Stimulated activated CD8-positive, alpha-beta memory T cell treated with anti-CD3 and anti-CD28 coated beads, Interleukin-2, amount 100 ng/mL, for 48 hours (primary cell): Measurements from ENCODE around the gene GSG1L.
"Not testable (repeated sequence)": the region's sequence is repeated elsewhere in the genome, so short reads cannot be mapped to it uniquely, and the experiment has no call there.

Experiments
- DNase-seq, 2 donors: peaks; one replicate each; pipeline ENCODE4 v3.0.0-alpha.2; 2020; ENCODE audit warnings: low read depth in 2 of 2

The GSG1L gene

DNA sequence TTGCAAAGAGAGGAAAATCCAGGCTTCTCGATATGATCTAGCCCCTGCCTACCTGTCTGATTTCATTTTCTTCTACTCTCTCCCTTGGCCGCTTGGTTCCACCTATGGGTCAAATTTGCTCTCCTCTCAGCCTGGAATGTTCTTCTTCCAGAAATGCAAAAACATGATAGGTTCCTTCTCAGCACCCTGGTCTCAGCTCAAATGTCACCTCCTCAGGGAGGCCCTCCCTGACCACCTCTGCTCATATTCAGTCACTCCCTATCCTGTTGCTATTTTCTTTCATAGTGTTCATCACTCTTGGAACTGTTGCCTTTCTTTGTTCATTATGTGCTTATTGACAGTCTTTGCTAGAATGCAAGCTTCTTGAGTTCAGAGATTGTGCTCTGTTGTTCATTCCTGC, 305.0 kb downstream of the GSG1L start:
- DNase-seq, result no peak

DNA sequence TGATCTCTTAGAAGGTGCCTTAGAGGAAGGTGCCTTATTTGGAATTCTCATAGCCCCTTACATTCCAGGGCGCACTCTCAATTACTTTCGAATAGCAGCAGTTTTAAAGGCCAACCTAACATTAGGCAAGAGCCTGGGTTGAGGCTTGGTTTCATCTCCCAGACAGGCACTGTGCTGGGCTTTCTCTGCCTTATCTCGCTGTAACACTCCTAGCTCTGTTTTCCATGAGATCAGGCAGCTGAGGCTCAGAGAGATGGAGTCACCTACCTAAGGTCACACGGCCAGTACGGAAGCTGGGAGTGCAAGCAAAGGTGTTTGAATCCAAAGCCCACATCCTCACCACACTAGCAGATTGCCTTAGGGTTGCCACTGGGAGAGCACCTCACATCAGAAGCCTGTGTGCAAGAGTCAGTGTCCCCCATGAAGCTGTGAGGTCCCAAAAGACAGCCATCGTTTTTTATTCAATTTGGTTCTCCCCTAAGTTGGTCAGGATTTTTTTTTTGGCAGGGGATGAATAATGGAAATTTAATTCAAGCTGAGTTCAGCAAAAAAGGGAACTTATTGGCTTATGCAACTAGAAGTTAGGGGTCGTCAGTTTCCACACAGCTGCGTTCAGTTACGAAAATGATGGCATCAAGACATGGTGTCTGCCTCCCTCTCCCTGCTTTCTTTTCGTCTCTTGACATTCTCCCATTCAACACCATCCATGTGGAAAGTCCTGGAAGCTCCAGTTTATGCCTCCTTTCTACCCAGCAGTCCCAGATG, 307.1 kb downstream of the GSG1L start:
- DNase-seq, result no peak

DNA sequence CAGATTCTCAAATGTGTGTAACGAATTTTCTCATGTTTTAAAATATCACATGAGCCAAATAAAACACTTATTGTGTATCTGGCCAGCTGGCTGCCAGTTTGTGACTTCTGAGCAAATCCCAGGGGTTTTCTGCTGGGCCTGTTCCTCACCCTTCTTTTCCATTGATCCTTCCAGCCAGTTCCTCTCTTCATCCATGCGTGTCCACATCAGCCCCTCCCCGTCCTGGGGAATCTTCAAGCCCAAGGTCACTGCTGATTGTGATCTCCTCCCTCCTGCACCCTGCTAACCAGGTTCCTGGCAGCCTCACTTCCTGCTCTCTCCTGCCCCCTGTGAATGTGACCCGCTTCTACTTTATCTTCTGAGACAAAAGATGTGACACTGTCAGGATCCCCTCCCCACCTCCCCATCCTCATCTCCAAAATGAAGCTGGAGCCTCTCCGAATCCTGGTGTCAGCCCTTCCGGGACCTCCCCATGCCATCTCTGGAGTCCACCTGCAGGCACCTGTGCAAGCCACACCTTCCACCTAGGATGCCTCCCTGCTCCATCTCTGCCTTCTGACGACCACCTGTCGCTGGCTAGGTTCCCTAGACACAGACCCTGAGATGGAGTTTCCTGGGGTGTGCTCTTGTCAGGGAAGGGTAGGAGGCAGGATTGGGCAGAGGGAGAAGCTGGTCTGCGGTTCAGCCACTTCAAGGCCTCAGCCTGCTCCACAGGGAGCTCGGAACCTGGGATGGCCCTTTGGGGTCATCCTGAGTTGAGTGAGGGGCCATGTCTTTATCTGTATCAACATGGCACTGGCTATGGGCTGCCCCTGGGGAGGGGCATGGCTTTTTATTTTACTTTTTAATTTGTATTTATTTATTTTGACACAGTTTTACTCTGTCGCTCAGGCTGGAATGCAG, 308.5 kb downstream of the GSG1L start:
- DNase-seq, result no peak

DNA sequence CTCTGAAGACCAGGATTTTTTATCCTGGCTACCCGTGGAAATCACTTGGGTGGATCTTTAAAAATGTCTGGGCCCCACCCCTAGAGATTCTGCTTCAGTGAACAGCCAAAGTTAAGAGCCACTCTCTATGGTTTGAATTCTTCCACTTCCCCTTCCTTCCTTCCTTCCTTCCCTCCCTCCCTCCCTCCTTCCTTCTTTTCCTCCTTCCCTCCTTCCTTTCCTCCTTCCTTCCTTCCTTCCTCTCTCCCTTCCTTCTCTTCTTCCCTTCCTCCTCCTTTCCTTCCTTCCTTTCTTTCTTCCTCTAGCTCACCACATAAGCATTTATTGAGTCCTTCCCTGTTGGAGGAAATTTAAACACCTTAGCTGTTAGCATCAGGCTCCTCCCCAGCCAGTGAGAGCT, 310.0 kb downstream of the GSG1L start:
- no peak for DNase-seq

DNA sequence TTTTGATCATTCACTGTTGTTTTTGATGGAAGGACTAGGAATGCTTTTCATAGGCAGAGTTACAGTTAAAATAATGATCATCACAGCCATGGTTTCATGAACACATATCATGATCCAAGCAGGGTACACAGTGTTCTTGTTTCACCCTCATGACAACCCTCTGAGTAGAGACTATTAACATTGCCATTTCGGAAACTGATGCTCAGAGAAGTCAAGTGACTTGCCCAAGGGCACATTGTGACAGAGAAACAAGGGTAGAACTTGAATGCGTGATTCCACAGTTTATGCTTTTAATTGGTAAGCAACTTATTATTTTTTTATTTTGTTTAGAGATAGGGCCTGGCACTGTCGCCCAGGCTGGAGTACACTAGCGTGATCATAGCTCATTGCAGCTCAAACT, 311.3 kb downstream of the GSG1L start:
- DNase-seq, result no peak

DNA sequence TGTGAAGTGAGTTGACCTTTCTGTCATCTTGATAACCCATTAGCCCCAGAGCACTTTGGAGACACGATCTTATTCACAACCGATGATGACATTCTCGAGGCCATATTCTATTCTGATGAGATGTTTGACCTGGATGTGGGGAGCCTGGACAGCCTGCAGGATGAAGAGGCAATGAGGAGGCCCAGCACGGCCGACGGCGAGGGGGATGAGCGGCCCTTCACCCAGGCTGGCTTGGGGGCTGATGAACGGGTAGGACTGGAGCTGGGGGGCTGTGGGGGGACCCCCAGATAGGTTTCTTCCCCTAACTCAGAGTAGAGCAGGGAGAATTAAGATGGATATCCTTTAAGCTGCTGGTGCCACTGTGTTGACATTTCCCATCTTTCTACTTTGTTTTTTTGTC, 311.8 kb downstream of the GSG1L start:
- DNase-seq, result no peak

DNA sequence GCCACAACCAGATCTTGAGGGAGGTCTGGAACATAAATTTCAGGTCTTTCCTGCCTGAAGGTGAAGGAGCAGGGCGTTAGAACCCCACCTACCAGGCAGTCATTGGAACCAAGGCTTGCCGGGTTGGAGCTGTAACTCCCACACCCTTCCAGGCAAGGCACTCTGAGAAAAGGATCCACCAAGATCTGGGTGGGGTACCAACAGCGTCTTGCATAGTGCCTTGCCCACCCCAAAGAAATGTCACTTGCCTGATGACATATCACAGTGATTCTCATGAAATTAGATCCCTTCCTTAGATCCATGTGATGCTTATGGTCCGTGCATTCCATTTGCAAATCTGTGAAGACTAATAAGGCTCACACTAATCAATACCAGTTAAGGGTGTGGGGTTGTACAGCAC, 312.3 kb downstream of the GSG1L start:
- DNase-seq, result no peak

DNA sequence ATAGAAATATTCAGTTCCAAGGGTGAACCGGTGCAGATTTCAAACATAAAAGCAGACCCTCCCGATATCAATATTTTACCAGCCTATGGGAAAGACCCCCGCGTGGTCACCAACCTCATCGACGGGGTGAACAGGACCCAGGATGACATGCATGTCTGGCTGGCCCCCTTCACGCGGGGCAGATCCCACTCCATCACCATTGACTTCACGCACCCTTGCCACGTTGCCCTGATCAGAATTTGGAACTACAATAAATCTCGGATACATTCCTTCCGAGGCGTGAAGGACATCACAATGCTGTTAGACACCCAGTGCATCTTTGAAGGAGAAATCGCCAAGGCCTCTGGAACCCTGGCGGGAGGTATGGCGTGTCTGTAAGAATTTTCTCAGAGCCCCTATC, 313.6 kb downstream of the GSG1L start:
- no peak for DNase-seq

DNA sequence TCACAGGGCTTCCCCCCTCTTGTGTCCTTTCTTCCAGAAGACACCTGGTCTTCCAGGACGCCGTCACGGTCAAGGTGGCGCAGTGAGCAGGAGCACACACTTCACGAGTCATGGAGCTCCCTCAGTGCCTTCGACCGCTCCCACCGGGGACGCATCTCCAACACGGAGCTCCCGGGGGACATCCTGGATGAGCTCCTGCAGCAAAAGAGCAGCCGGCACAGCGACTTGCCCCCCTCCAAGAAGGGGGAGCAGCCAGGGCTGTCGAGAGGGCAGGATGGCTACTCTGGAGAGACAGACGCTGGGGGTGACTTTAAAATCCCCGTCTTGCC, 314.0 kb downstream of the GSG1L start:
- DNase-seq, result no peak

DNA sequence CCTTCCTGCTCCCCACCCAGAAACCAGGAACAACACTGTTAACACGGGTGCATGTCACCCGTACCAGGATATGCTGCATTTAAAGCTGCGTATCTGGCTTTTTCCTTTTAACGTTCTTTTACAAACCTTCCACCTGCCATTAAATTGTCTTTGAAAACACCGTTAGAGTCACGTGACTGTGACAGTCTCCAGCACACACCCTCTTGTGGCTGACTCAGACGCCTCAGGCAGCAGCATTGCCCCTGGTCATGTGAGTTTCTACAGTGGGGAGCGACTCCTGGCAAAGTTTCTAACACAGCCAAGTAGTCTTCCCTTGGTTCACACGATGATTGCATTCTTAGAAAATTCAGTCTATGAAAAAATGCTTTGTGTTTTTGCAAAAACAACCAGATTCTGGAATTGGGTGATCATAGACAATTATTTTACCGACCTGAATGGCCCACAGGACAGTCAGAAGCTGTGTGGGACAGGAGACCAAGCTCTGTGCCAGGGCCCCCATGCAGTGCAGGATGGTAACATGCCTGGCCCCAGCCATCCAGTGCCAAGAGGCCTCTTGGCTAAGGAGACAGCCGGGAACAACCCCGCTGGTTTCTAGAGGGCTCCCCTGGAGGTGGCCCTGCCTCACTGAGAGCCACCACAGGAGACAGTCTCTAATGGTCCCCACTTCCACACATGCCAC, 314.5 kb downstream of the GSG1L start:
- DNase-seq, result no peak

DNA sequence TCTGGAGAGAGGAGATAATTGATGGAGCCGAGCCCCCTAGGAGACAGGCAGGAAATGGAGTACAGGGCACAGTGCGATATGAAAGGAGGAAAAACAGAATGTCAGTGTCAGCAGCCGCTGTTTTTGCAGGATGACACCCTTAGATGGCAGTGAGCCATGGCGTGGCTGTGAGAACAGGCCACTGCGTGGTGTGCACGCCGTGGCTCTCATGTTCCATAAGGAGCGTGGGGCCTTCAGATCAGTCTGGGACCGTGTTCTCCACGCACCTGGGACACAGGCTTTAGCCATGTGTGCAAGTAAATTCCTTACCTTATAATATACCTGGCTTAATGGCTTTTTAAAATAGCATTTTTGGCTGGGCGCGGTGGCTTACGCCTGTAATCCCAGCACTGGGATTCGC, 315.6 kb downstream of the GSG1L start:
- DNase-seq, result no peak

DNA sequence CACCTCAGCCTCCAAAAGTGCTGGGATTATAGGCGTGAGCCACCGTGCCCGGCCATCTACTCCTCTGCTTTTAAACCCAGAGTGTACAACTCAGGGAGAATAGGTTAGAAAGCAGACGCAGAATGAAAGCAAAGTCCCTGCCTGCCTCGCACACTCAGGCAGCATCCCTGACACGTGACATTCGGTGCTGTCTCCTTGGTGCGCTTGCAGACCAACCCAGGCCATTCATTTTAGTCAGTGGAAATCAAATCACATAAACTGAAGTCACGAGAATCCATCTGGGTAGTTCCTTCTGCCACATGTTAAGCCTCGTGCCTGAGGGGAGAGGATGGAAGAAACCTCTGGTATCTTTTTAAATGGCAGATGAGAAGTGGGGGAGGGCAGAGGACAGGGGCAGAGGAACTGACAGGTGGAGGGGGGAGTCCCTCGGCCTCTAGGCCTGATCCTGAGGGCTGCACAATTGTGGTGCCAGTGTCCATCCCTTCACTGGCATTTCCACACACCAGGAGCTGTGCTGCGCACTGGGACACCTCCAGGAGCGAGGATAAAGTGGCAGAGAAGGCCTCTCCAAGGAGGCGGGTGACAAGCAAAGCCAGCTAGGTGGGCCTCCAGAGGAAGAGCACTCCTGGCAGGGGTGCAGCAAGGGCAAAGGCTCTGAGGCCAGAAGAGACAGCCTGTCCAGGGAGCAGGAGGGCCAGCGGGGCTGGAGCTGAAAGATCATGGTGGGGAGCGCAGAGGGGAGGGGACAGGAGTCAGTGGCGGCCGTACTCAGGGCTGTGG, 317.2 kb downstream of the GSG1L start:
- no peak for DNase-seq

DNA sequence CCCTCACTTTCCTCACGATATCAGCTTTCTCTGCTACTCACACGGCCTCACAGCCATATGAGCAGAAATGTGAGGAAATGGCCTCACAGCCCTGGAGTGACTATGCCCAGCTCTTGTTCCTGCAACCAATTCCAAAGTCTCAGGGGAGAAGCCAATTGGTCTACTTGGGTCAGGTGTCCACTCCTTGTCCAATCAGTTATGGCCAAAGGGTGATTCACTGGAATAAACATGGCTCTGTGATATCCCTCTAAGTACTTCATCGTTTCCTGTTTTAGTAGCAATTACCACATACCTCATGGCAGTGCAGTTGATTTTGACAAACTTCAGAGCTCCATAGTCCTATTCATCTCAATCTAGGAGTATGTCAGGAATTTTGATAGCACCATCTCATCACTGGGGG, 318.2 kb downstream of the GSG1L start:
- DNase-seq, result no peak

DNA sequence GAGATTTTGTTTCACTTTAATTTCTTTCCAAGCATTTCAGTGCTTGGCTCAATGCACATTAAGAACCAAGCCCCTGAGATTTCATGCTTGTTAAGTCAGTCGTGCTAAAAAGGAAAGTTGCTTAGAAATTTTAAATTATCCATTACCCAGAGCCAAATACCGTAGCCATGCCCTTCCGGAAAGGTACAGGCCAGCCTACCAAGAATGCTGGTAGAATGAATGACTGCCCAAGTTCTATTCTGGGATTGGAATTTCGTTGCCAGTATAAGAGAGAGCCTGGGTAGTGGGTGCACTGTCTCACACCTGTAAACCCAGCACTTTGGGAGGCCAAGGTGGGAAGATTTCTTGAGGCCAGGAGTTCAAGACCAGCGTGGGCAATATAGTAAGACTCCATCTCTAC, 319.6 kb downstream of the GSG1L start:
- no peak for DNase-seq

DNA sequence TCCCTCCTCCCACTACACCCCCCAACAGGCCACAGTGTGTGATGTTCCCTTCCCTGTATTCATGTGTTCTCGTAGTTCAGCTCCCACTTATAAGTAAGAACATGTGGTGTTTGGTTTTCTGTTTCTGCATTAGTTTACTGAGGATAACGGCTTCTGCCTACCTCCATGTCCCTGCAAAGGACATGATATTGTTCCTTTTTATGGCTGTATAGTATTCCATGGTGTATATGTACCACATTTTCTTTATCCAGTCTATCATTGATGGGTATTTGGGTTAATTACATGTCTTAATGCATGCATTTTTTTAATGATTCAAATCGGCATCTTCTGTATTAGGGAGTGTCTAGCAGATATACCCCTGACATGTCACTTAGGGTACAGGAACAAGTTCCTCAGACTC, 320.5 kb downstream of the GSG1L start:
- not testable (repeated sequence) for DNase-seq

DNA sequence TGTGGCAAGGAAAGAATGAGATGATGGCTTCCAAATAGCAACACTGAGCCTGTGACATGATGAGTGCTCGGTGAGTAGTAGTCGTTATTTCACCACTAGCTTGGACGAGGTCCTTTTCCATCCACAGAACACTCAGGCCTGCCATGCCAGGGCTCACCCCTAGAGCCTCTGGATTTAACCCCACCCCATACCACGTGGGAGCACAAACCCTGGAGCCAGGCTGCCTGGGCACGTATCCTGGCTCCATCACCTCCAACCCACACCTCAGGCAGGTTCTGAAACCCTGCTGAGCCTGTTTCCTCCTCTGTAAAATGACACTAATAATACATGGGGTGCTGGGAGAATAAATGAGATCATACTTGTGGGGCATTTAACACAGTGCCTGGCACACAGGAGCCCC, 321.2 kb downstream of the GSG1L start:
- DNase-seq, result no peak

DNA sequence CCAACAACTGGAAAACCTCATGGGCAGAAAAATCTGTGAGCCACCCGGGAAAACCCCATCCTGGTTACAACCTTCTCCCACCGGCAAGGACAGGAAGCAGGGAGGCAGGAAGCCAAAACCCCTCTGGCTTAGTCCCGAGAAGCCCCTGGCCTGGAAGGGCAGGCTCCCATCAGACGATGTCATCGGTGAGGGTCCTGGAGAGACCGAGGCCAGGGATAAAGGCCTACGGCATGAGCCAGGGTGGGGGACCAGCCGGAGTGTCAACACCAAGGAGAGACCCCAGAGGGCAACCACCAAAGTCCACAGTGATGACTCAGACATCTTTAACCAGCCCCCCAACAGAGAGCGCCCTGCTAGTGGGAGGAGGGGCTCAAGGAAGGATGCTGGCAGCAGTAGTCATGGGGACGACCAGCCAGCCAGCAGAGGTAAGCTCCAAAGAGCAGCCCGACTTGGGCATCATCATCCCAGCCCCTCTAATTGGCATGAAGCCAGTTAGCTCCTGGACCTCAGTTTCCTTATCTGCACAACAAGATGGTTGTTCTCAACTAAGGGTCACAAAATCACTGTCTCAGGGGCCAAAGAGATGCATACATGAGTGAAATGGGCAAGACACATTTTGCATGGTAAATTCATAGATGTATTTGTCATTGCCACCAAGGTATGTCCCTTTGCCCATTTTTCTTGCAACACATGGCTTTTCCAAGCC, 322.9 kb downstream of the GSG1L start:
- DNase-seq, result no peak

DNA sequence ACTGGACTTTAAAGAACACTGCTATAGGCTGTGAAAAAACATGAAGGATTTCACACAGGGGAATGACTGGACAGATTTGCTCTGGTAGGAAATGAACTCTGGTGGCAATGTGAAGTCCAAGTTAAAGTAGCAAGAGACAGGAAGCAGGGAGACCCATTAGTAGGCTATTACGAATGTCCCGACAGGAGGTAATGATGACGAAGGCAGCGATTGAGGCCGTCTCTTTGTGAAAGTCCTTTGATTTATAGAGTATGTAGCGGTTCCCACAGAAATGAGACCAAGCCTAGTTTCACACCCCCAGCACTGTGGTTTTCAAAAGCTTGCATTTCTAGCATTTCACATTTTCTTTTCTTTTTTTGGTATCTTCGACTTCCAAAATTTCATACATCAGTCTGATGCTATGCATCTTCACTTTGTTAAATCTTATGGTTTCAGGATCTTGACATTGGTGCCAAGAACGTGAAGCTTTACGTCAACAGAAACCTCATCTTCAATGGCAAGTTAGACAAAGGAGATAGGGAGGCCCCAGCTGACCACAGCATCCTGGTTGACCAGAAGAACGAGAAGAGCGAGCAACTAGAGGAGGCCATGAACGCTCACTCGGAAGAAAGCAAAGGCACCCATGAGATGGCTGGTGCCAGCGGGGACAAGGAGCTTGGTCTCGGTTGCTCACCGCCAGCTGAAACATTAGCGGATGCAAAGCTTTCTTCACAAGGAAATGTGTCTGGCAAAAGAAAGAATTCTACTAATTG, 323.7 kb downstream of the GSG1L start:
- DNase-seq, result no peak

DNA sequence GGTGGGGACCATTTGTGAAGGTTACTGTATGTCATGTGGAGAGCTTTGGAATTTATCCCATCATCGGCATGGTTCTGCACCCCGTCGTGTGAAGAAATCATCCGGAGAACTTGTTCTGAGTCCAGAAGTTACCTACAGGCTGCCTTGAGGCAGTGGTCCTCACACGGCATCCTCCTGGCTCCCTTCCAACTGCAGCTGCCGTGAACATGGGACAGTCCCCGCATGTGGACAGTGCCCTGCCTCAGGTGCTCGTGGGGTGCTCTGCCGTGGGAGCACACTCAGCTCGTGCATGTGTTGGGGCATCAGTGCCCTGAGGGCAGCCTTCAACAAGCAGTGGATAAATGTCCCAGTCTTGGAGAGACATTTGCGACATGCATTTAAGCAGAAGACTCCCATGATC, 324.9 kb downstream of the GSG1L start:
- no peak for DNase-seq
